Activated T-cell treated with anti-CD3 and anti-CD28 coated beads for 1 hour (primary cell): Measurements from ENCODE around the gene KCNT1.
"Not testable (repeated sequence)": the region's sequence is repeated elsewhere in the genome, so short reads cannot be mapped to it uniquely, and the experiment has no call there.

Experiments used
- DNase-seq: peaks from one replicate; pipeline ENCODE4 v3.0.0-alpha.2; 2020; ENCODE audit warnings: low read depth

Gene KCNT1

DNA sequence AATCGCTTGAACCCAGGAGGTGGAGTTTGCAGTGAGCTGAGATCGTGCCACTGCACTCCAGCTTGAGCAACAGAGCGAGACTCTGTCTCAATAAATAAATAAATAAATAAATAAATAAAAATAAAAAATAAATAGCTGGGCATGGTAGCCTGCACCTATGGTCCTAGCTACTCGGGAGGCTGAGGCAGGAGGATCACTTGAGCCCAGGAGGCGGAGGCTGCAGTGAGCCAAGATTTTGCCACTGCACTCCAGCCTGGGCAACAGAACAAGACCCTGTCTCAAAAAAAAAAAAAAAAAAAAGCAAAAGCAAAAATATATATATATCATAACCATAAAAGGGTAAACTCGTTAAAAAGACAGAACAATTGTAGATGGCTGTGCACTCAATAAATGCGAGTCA is 29.2 kb upstream of the KCNT1 start:
- not testable (repeated sequence) for DNase-seq

GRCh38 chr9:135673941-135674340 is 28.0 kb upstream of the KCNT1 start:
- DNase-seq = no peak

DNA sequence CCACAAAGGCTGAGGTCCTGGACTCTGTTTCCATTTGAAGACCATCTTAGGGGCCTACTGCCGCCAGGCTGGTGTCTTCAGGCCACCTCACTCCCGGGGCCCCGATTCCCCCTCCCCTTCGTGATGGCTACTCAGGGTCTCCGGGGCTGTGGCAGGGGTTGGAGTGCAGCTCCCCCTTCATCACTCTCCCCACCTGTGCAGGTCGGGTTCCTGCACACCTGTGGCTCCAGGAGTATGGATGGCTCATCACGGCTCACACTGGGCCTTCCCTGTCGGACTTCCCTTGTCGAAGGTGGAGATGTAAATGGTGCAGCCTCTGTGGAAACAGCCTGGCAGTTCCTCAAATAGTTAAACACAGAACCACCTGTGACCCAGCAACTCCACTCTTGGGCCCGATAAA is 27.0 kb upstream of the KCNT1 start:
- no peak for DNase-seq

GRCh38 chr9:135676891-135677290 is 25.1 kb upstream of the KCNT1 start:
- DNase-seq = no peak

DNA sequence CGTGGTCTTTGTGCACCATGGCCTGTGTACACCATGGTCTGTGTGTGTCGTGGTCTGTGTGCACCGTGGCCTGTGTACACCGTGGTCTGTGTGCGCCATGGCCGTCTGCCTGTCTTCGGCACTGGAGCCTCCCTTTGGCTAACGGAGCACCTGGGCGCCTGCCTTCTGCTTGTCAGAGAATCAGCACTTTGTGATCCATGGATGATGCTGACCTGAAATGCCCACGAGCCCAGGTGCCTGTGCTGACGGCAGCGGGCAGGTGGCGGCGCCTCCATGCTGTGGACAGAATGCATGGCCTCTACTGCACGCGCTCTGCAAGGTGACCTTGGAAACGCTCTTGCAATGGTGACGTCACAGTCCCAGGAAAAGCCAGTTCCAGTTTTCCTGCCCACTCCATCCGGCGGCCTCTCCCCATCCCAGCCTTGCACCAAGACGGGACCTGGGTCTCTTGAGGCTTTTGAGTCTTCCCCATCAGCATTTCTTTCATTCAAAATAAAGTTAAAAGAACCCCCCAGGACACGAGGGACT is 24.3 kb upstream of the KCNT1 start:
- DNase-seq = no peak

GRCh38 chr9:135678236-135679017 is 23.6 kb upstream of the KCNT1 start:
- no peak for DNase-seq

- no peak for DNase-seq
Measured at GRCh38 chr9:135680056-135680455, 21.9 kb upstream of the KCNT1 start.

DNA sequence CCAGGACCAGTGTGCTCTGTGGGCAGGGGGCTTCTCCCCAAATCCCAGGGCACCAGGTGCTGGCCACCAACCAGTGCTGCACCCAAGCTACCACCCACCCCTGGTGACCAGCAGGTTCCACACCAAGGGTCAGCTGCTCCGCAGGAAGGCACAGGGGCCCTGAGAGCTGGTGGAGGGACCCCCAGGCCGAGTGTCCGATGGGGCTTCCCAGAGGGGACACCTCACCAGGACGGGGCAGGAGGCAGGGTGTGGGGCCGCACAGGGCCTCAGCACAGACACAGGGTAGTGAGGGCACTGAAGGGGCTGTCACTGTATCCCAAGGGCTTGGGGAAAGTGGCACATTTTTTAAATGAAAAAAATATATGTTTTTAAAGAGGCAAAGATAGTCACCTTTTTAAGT is 20.8 kb upstream of the KCNT1 start:
- no peak for DNase-seq

GRCh38 chr9:135683401-135684034 is 18.5 kb upstream of the KCNT1 start:
- no peak for DNase-seq

GRCh38 chr9:135684691-135685090 is 17.3 kb upstream of the KCNT1 start:
- DNase-seq = no peak

- no peak for DNase-seq
Measured at GRCh38 chr9:135687216-135687615, 14.8 kb upstream of the KCNT1 start.

DNA sequence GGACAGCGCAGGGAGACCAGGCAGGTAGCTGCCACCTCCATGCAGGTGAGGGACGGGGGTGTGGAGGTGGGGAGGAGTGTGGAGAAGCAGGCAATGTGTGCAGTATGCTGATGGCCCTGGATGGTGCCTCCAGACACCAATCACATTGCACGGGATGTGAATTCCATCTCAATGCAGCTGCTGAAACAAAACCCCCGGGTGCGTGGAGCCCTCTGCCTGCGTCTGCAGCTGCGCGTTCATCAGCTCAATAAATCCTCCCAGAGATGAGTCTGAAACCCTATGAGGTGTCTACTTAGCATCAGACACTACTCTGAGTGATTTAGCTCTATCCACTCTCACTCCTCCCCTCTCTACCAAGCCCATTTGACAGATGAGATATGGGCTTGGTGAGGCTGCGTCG is 13.0 kb upstream of the KCNT1 start:
- no peak for DNase-seq

GRCh38 chr9:135690836-135691570 is 11.0 kb upstream of the KCNT1 start:
- DNase-seq = no peak

DNA sequence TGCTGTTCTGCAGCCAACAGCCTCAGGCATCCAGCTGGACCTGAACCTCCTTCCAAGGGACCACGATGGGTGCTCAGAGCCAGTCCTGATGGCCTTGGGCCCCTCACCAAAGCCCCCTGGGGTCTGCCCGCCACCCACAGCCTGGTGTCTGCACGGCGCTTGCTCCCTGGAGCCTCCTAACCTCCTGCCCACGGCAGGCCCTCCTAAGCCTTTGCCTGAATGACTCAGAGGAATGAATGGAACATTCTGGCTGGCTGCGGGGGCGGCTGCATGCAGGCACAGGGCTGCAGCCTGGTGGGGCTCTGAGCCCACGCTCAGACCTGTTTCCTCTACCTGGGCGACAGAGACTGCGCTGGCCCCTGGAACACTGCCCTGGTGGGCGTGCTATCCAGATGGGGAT is 9.6 kb upstream of the KCNT1 start:
- DNase-seq = no peak

GRCh38 chr9:135693265-135693664 is 8.7 kb upstream of the KCNT1 start:
- DNase-seq = no peak

- DNase-seq = no peak
Measured at GRCh38 chr9:135693771-135694170, 8.2 kb upstream of the KCNT1 start.

DNA sequence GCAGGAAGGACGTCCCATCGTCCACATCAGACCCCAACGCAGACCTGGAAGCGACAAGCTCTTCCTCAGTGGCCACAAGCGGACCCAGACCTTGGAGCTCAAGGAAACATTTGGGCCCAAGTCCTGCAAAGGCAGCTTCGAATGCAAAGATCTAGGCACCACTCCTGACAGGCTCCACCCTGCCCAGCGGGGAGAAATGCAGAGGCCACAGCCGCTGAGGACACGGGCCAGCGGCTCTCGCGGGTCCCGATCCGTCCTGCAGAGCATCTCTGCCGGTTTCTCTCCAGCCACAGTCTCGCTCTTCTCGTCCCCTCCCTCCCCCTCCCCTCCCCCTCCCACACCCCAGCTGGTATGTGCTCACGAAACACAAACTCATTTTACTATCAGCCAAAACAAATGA is 7.6 kb upstream of the KCNT1 start:
- no peak for DNase-seq

GRCh38 chr9:135695036-135695435 is 6.9 kb upstream of the KCNT1 start:
- DNase-seq = no peak

- no peak for DNase-seq
Measured at GRCh38 chr9:135695642-135696041, 6.3 kb upstream of the KCNT1 start.

GRCh38 chr9:135696446-135696845 is 5.5 kb upstream of the KCNT1 start:
- DNase-seq = no peak

GRCh38 chr9:135697226-135697625 is 4.8 kb upstream of the KCNT1 start:
- no peak for DNase-seq

- DNase-seq = no peak
Measured at GRCh38 chr9:135698236-135698635, 3.7 kb upstream of the KCNT1 start.

DNA sequence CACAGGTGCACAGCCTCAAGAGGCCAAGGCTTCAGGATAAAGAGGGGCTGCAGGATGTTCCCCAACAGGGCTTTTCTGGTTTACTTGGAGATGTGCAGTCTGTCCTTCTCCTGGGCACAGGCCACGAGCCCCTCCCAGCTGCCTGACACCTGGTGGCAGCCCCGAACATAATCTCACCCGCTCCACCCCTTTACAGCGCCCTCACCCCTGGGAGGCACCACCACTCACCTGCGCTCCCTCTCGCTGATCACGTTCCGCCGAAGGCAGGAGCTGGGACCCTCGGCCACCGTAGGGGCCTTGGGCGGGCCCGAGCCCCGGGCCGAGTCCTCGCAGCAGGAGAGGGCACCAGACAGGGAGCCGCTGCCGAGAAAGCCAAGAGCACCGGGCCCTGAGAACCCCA is 3.2 kb upstream of the KCNT1 start:
- DNase-seq = no peak
